ENCODE results near the gene FAM72B.
"Not testable (repeated sequence)": the region's sequence is repeated elsewhere in the genome, so short reads cannot be mapped to it uniquely, and the experiment has no call there.

The FAM72B gene

GRCh38 chr1:121154811-121155210 is 29.3 kb downstream of the FAM72B start:
- H3K9me2 ChIP-seq (replicated peaks; ENCODE audit: insufficient read depth, low read length); H3K4me2 ChIP-seq (ENCODE audit: low read depth, low read length, poor library complexity, severe bottlenecking); H3K79me2 ChIP-seq (ENCODE audit: insufficient read depth, low read length); H3K9me3 ChIP-seq (ENCODE audit: insufficient read depth, low read length); H3F3A ChIP-seq (ENCODE audit: insufficient read depth); H4K20me1 ChIP-seq (ENCODE audit: low read depth, low read length); H3K9ac ChIP-seq (ENCODE audit: low read length); H3K27me3 ChIP-seq (ENCODE audit: low read length); H2AFZ ChIP-seq (ENCODE audit: low read depth, low read length, severe bottlenecking); H3K36me3 ChIP-seq (ENCODE audit: low read length); H3K27ac ChIP-seq (ENCODE audit: low read depth, low read length); H3K4me3 ChIP-seq (ENCODE audit: insufficient read depth, low read length, poor library complexity, severe bottlenecking): not testable (repeated sequence)

GRCh38 chr1:121152788-121153187 is 31.4 kb downstream of the FAM72B start:
- not testable (repeated sequence) for H3F3A ChIP-seq (ENCODE audit: insufficient read depth); H3K4me3 ChIP-seq (ENCODE audit: insufficient read depth, low read length, poor library complexity, severe bottlenecking); H3K9me3 ChIP-seq (ENCODE audit: insufficient read depth, low read length); H3K27me3 ChIP-seq (ENCODE audit: low read length); H4K20me1 ChIP-seq (ENCODE audit: low read depth, low read length); H3K9me2 ChIP-seq (replicated peaks; ENCODE audit: insufficient read depth, low read length); H3K79me2 ChIP-seq (ENCODE audit: insufficient read depth, low read length); H3K4me2 ChIP-seq (ENCODE audit: low read depth, low read length, poor library complexity, severe bottlenecking); H2AFZ ChIP-seq (ENCODE audit: low read depth, low read length, severe bottlenecking); H3K27ac ChIP-seq (ENCODE audit: low read depth, low read length); H3K36me3 ChIP-seq (ENCODE audit: low read length); H3K9ac ChIP-seq (ENCODE audit: low read length)

GRCh38 chr1:121151294-121151693 is 32.8 kb downstream of the FAM72B start:
- not testable (repeated sequence) for H4K20me1 ChIP-seq (ENCODE audit: low read depth, low read length); H3K9me3 ChIP-seq (ENCODE audit: insufficient read depth, low read length); H3K4me3 ChIP-seq (ENCODE audit: insufficient read depth, low read length, poor library complexity, severe bottlenecking); H3K27ac ChIP-seq (ENCODE audit: low read depth, low read length); H3F3A ChIP-seq (ENCODE audit: insufficient read depth); H3K79me2 ChIP-seq (ENCODE audit: insufficient read depth, low read length); H3K9me2 ChIP-seq (replicated peaks; ENCODE audit: insufficient read depth, low read length); H3K27me3 ChIP-seq (ENCODE audit: low read length); H3K4me2 ChIP-seq (ENCODE audit: low read depth, low read length, poor library complexity, severe bottlenecking); H2AFZ ChIP-seq (ENCODE audit: low read depth, low read length, severe bottlenecking); H3K9ac ChIP-seq (ENCODE audit: low read length); H3K36me3 ChIP-seq (ENCODE audit: low read length)

- H3K9me3 ChIP-seq (ENCODE audit: insufficient read depth, low read length); H3K9me2 ChIP-seq (replicated peaks; ENCODE audit: insufficient read depth, low read length); H3K4me2 ChIP-seq (ENCODE audit: low read depth, low read length, poor library complexity, severe bottlenecking); H3K4me3 ChIP-seq (ENCODE audit: insufficient read depth, low read length, poor library complexity, severe bottlenecking); H4K20me1 ChIP-seq (ENCODE audit: low read depth, low read length); H3K79me2 ChIP-seq (ENCODE audit: insufficient read depth, low read length); H3K9ac ChIP-seq (ENCODE audit: low read length); H3K27ac ChIP-seq (ENCODE audit: low read depth, low read length); H2AFZ ChIP-seq (ENCODE audit: low read depth, low read length, severe bottlenecking); H3K36me3 ChIP-seq (ENCODE audit: low read length); H3K27me3 ChIP-seq (ENCODE audit: low read length); H3F3A ChIP-seq (ENCODE audit: insufficient read depth): not testable (repeated sequence)
These were observed 35.5 kb downstream of the FAM72B start for GRCh38 chr1:121148489-121149190.

- not testable (repeated sequence) for H3K4me2 ChIP-seq (ENCODE audit: low read depth, low read length, poor library complexity, severe bottlenecking); H4K20me1 ChIP-seq (ENCODE audit: low read depth, low read length); H2AFZ ChIP-seq (ENCODE audit: low read depth, low read length, severe bottlenecking); H3K27ac ChIP-seq (ENCODE audit: low read depth, low read length); H3K9me3 ChIP-seq (ENCODE audit: insufficient read depth, low read length); H3K9ac ChIP-seq (ENCODE audit: low read length); H3K27me3 ChIP-seq (ENCODE audit: low read length); H3K36me3 ChIP-seq (ENCODE audit: low read length); H3K9me2 ChIP-seq (replicated peaks; ENCODE audit: insufficient read depth, low read length); H3F3A ChIP-seq (ENCODE audit: insufficient read depth); H3K4me3 ChIP-seq (ENCODE audit: insufficient read depth, low read length, poor library complexity, severe bottlenecking); H3K79me2 ChIP-seq (ENCODE audit: insufficient read depth, low read length)
These were observed 43.7 kb downstream of the FAM72B start for GRCh38 chr1:121140393-121140792.

GRCh38 chr1:121131494-121131893 is 52.6 kb downstream of the FAM72B start:
- not testable (repeated sequence) for H3K4me2 ChIP-seq (ENCODE audit: low read depth, low read length, poor library complexity, severe bottlenecking); H3K4me3 ChIP-seq (ENCODE audit: insufficient read depth, low read length, poor library complexity, severe bottlenecking); H2AFZ ChIP-seq (ENCODE audit: low read depth, low read length, severe bottlenecking); H3K9me3 ChIP-seq (ENCODE audit: insufficient read depth, low read length); H3K27ac ChIP-seq (ENCODE audit: low read depth, low read length); H4K20me1 ChIP-seq (ENCODE audit: low read depth, low read length); H3K27me3 ChIP-seq (ENCODE audit: low read length); H3K36me3 ChIP-seq (ENCODE audit: low read length); H3K9ac ChIP-seq (ENCODE audit: low read length); H3K9me2 ChIP-seq (replicated peaks; ENCODE audit: insufficient read depth, low read length); H3K79me2 ChIP-seq (ENCODE audit: insufficient read depth, low read length); H3F3A ChIP-seq (ENCODE audit: insufficient read depth)

GRCh38 chr1:121118480-121118824 is 65.7 kb downstream of the FAM72B start:
- not testable (repeated sequence) for H3K27ac ChIP-seq (ENCODE audit: low read depth, low read length); H3K27me3 ChIP-seq (ENCODE audit: low read length); H3K4me3 ChIP-seq (ENCODE audit: insufficient read depth, low read length, poor library complexity, severe bottlenecking)

More at GRCh38 chr1:121118480-121118824, 65.7 kb downstream of the FAM72B start:
- not testable (repeated sequence) for H3K9ac ChIP-seq (ENCODE audit: low read length); H3K4me2 ChIP-seq (ENCODE audit: low read depth, low read length, poor library complexity, severe bottlenecking); H3F3A ChIP-seq (ENCODE audit: insufficient read depth); H3K36me3 ChIP-seq (ENCODE audit: low read length); H3K9me2 ChIP-seq (replicated peaks; ENCODE audit: insufficient read depth, low read length); H4K20me1 ChIP-seq (ENCODE audit: low read depth, low read length); H3K9me3 ChIP-seq (ENCODE audit: insufficient read depth, low read length); H3K79me2 ChIP-seq (ENCODE audit: insufficient read depth, low read length); H2AFZ ChIP-seq (ENCODE audit: low read depth, low read length, severe bottlenecking)
